Activated CD4-positive, alpha-beta T cell treated with anti-CD3 and anti-CD28 coated beads, Interleukin-2, amount 10 ng/mL, durations not matched to agents 24 days and 14 days (primary cell): ENCODE measurements around the gene MYCL. TPM values are rescaled to one million over a fixed set of nuclear protein-coding genes. Genes with fewer than 3 reads are reported as not detected.
"Not testable (repeated sequence)": the region's sequence is repeated elsewhere in the genome, so short reads cannot be mapped to it uniquely, and the experiment has no call there.

Experiments
- DNase-seq: peaks from one replicate; pipeline ENCODE4 v3.0.0; 2022
- H3K27ac Mint-ChIP-seq: one replicate; pipeline ENCODE4 v1.8.0; 2022; ENCODE audit warnings: mild to moderate bottlenecking, mixed read lengths
- H3K27me3 Mint-ChIP-seq: one replicate; pipeline ENCODE4 v1.8.0; 2022; ENCODE audit warnings: mixed read lengths
- H3K36me3 Mint-ChIP-seq: one replicate; pipeline ENCODE4 v1.8.0; 2022; ENCODE audit warnings: low read depth, mild to moderate bottlenecking, mixed read lengths
- H3K4me1 Mint-ChIP-seq: one replicate; pipeline ENCODE4 v1.8.0; 2021; ENCODE audit warnings: mixed read lengths
- H3K4me3 Mint-ChIP-seq: one replicate; pipeline ENCODE4 v1.8.0; 2022; ENCODE audit warnings: mild to moderate bottlenecking, moderate library complexity, mixed read lengths
- H3K9me3 Mint-ChIP-seq: one replicate; pipeline ENCODE4 v1.8.0; 2021; ENCODE audit warnings: mixed read lengths
- intact Hi-C: fragments of 100-400 bp; cut with micrococcal nuclease; formaldehyde crosslinking; loops from one replicate; pipeline ENCODE4 v1.15.1; 2023
- total RNA-seq: library from RNA; stranded (reverse); gene quantifications from 2 replicates; pipeline ENCODE4 v1.2.3, GENCODE V29; 2022

Gene MYCL
- total RNA-seq, 1 donor from 2014 or later: 0.42 TPM

- peaks cover 5% of the 10 kb centered on the region for H3K4me1 Mint-ChIP-seq
- peaks cover 46% of the 10 kb centered on the region for H3K27me3 Mint-ChIP-seq
- H3K27ac Mint-ChIP-seq: no peak overlapping the region
- DNase-seq: no peak
- intact Hi-C loops: no loop called here
- no peaks in the 10 kb centered on the region for H3K36me3 Mint-ChIP-seq
- H3K9me3 Mint-ChIP-seq: no peaks in the 10 kb centered on the region
- no peak overlapping the region for H3K4me3 Mint-ChIP-seq
Measured at GRCh38 chr1:39890880-39891279, 10.8 kb downstream of the MYCL start.

GRCh38 chr1:39890273-39890672, 11.4 kb downstream of the MYCL start:
- H3K27me3 Mint-ChIP-seq: peaks cover 43% of the 10 kb centered on the region
- H3K4me1 Mint-ChIP-seq: peaks cover 5% of the 10 kb centered on the region
- no peak for DNase-seq
- intact Hi-C loops: no loop called here
- H3K36me3 Mint-ChIP-seq: no peaks in the 10 kb centered on the region
- no peak overlapping the region for H3K4me3 Mint-ChIP-seq
- H3K27ac Mint-ChIP-seq: no peak overlapping the region
- no peaks in the 10 kb centered on the region for H3K9me3 Mint-ChIP-seq

GRCh38 chr1:39886757-39887231, 14.9 kb downstream of the MYCL start:
- Mint-ChIP-seq H3K27ac (no peak overlapping the region), H3K9me3 (no peaks in the 10 kb centered on the region), H3K4me3 (no peak overlapping the region), H3K27me3 (peaks cover 15% of the 10 kb centered on the region), H3K4me1 (peaks cover 7% of the 10 kb centered on the region), H3K36me3 (peaks cover under 1% of the 10 kb centered on the region)
- DNase-seq: no peak
- intact Hi-C loops: no loop called here

- Mint-ChIP-seq H3K9me3 (no peaks in the 10 kb centered on the region), H3K4me1 (peaks cover 14% of the 10 kb centered on the region), H3K27ac (no peak overlapping the region)
Measured at GRCh38 chr1:39885516-39885915, 16.2 kb downstream of the MYCL start.

GRCh38 chr1:39882152-39882551, 19.6 kb downstream of the MYCL start:
- no peaks in the 10 kb centered on the region for H3K27me3 Mint-ChIP-seq

More at GRCh38 chr1:39885516-39885915, 16.2 kb downstream of the MYCL start:
- no peak for DNase-seq
- Mint-ChIP-seq H3K36me3 (peaks cover 7% of the 10 kb centered on the region), H3K4me3 (no peak overlapping the region), H3K27me3 (peaks cover 5% of the 10 kb centered on the region)
- intact Hi-C loops: no loop called here

GRCh38 chr1:39877980-39878956, 23.4 kb downstream of the MYCL start:
- DNase-seq: no peak
- Mint-ChIP-seq H3K27ac (no peak overlapping the region), H3K4me3 (no peak overlapping the region), H3K36me3 (peaks cover 32% of the 10 kb centered on the region), H3K27me3 (no peaks in the 10 kb centered on the region), H3K4me1 (peaks cover 27% of the 10 kb centered on the region), H3K9me3 (no peaks in the 10 kb centered on the region)
- intact Hi-C loops: no loop called here

More at GRCh38 chr1:39882152-39882551, 19.6 kb downstream of the MYCL start:
- DNase-seq: no peak
- intact Hi-C loops: loop anchor here (5.0 kb wide), 1 partner anchor 35 kb away; no protein-coding TSS in a partner anchor
- Mint-ChIP-seq H3K27ac (no peak overlapping the region), H3K36me3 (peaks cover 23% of the 10 kb centered on the region), H3K9me3 (no peaks in the 10 kb centered on the region), H3K4me1 (peaks cover 23% of the 10 kb centered on the region), H3K4me3 (peak overlapping the region; percentile 96)

- no peak for DNase-seq
- intact Hi-C loops: no loop called here
- H3K4me3 Mint-ChIP-seq: no peak overlapping the region
- peaks cover 35% of the 10 kb centered on the region for H3K36me3 Mint-ChIP-seq
- no peaks in the 10 kb centered on the region for H3K27me3 Mint-ChIP-seq
- no peak overlapping the region for H3K27ac Mint-ChIP-seq
- H3K4me1 Mint-ChIP-seq: peaks cover 28% of the 10 kb centered on the region
- no peaks in the 10 kb centered on the region for H3K9me3 Mint-ChIP-seq
Measured at GRCh38 chr1:39877231-39877778, 24.4 kb downstream of the MYCL start.

GRCh38 chr1:39876144-39876543, 25.6 kb downstream of the MYCL start:
- DNase-seq: no peak
- Mint-ChIP-seq H3K4me1 (peaks cover 23% of the 10 kb centered on the region), H3K36me3 (peaks cover 34% of the 10 kb centered on the region), H3K4me3 (no peak overlapping the region), H3K27me3 (no peaks in the 10 kb centered on the region), H3K9me3 (no peaks in the 10 kb centered on the region), H3K27ac (no peak overlapping the region)
- intact Hi-C loops: no loop called here

- Mint-ChIP-seq H3K4me3 (no peak overlapping the region), H3K27me3 (no peaks in the 10 kb centered on the region), H3K27ac (no peak overlapping the region), H3K36me3 (peaks cover 33% of the 10 kb centered on the region), H3K4me1 (peaks cover 14% of the 10 kb centered on the region), H3K9me3 (no peaks in the 10 kb centered on the region)
- no peak for DNase-seq
- intact Hi-C loops: no loop called here
Measured at GRCh38 chr1:39872698-39873097, 29.0 kb downstream of the MYCL start.

GRCh38 chr1:39871796-39872195, 29.9 kb downstream of the MYCL start:
- Mint-ChIP-seq H3K27me3 (no peaks in the 10 kb centered on the region), H3K4me1 (peaks cover 12% of the 10 kb centered on the region), H3K9me3 (no peaks in the 10 kb centered on the region), H3K27ac (no peak overlapping the region), H3K4me3 (no peak overlapping the region), H3K36me3 (peaks cover 26% of the 10 kb centered on the region)
- DNase-seq: no peak
- intact Hi-C loops: no loop called here

GRCh38 chr1:39871043-39871442, 30.7 kb downstream of the MYCL start:
- H3K4me3 Mint-ChIP-seq, intact Hi-C loops, H3K27me3 Mint-ChIP-seq, DNase-seq, H3K4me1 Mint-ChIP-seq, H3K9me3 Mint-ChIP-seq, H3K27ac Mint-ChIP-seq: not testable (repeated sequence)
- H3K36me3 Mint-ChIP-seq: peaks cover 26% of the 10 kb centered on the region

- H3K9me3 Mint-ChIP-seq, H3K27ac Mint-ChIP-seq, H3K4me3 Mint-ChIP-seq, H3K4me1 Mint-ChIP-seq, DNase-seq, intact Hi-C loops, H3K27me3 Mint-ChIP-seq: not testable (repeated sequence)
- H3K36me3 Mint-ChIP-seq: peaks cover 27% of the 10 kb centered on the region
Measured at GRCh38 chr1:39869538-39870112, 32.1 kb downstream of the MYCL start.

GRCh38 chr1:39866767-39867166, 35.0 kb downstream of the MYCL start:
- Mint-ChIP-seq H3K4me3 (no peak overlapping the region), H3K4me1 (peaks cover 2% of the 10 kb centered on the region), H3K27ac (no peak overlapping the region), H3K36me3 (peaks cover 26% of the 10 kb centered on the region), H3K9me3 (no peaks in the 10 kb centered on the region), H3K27me3 (no peaks in the 10 kb centered on the region)
- intact Hi-C loops: no loop called here
- DNase-seq: no peak

- H3K9me3 Mint-ChIP-seq: no peaks in the 10 kb centered on the region
- peaks cover 3% of the 10 kb centered on the region for H3K4me1 Mint-ChIP-seq
- H3K36me3 Mint-ChIP-seq: peaks cover 25% of the 10 kb centered on the region
- no peak for DNase-seq
- intact Hi-C loops: no loop called here
- H3K27me3 Mint-ChIP-seq: no peaks in the 10 kb centered on the region
- no peak overlapping the region for H3K4me3 Mint-ChIP-seq
- H3K27ac Mint-ChIP-seq: no peak overlapping the region
Measured at GRCh38 chr1:39865762-39866161, 36.0 kb downstream of the MYCL start.
